Measurements from ENCODE around the gene FHOD3.

GRCh38 chr18:36595046-36595817 is 297.7 kb downstream of the FHOD3 start:
- TF ChIP-seq CTCF (IDR thresholded peaks at IDR 0.05) = no peak
- no peak for TF ChIP-seq EZH2 (IDR thresholded peaks at IDR 0.05; ENCODE audit: borderline replicate concordance, insufficient read depth, low read depth, low read length, poor library complexity, severe bottlenecking)

Measured in B cell (primary cell).